ENCODE measurements around the gene PIGO. TPM values are rescaled to one million over a fixed set of nuclear protein-coding genes. Genes with fewer than 3 reads are reported as not detected.

Gene PIGO
- total RNA-seq = 10 to 100 TPM; 29.6 to 34.9 TPM
- polyA plus RNA-seq (2013, experiment 1 of 2) = 21.1 TPM
- 21.6 TPM for polyA plus RNA-seq (2013, experiment 2 of 2)
- long read RNA-seq, experiment 1, partial matches to known transcripts = 7 of 13 reads
- long read RNA-seq, experiment 1, other reads (novel, unspliced or antisense) = 6 of 13 reads
- long read RNA-seq, experiment 2, full-length matches to known transcripts = 25 of 70 reads
- long read RNA-seq, experiment 2, partial matches to known transcripts = 14 of 70 reads
- long read RNA-seq, experiment 2, other reads (novel, unspliced or antisense) = 31 of 70 reads
- long read RNA-seq, experiment 3, full-length matches to known transcripts = 49 of 175 reads
- long read RNA-seq, experiment 3, partial matches to known transcripts = 85 of 175 reads
- long read RNA-seq, experiment 3, other reads (novel, unspliced or antisense) = 41 of 175 reads
- long read RNA-seq, experiment 4, transcript PIGO-202 (12 exons, 2,464 nt) = major isoform, 5 of 10 reads
- long read RNA-seq, experiment 4, partial matches to known transcripts = 1 of 10 reads
- long read RNA-seq, experiment 4, other reads (novel, unspliced or antisense) = 4 of 10 reads

- peak within 1 kb of the TSS; percentile 87 for H3K27ac ChIP-seq (ENCODE audit: low read depth, low read length)
- H3K9me3 ChIP-seq (ENCODE audit: control insufficient read depth, low read length) = no peaks in the 10 kb centered on the region
- peaks cover 47% of the 10 kb centered on the region for H3K36me3 Mint-ChIP-seq (ENCODE audit: low read depth)
- H3K4me3 Mint-ChIP-seq = peak within 1 kb of the TSS; percentile 76
- TF ChIP-seq, protein P1, sequence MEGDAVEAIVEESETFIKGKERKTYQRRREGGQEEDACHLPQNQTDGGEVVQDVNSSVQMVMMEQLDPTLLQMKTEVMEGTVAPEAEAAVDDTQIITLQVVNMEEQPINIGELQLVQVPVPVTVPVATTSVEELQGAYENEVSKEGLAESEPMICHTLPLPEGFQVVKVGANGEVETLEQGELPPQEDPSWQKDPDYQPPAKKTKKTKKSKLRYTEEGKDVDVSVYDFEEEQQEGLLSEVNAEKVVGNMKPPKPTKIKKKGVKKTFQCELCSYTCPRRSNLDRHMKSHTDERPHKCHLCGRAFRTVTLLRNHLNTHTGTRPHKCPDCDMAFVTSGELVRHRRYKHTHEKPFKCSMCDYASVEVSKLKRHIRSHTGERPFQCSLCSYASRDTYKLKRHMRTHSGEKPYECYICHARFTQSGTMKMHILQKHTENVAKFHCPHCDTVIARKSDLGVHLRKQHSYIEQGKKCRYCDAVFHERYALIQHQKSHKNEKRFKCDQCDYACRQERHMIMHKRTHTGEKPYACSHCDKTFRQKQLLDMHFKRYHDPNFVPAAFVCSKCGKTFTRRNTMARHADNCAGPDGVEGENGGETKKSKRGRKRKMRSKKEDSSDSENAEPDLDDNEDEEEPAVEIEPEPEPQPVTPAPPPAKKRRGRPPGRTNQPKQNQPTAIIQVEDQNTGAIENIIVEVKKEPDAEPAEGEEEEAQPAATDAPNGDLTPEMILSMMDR (conservative IDR thresholded peaks at IDR 0.05) = peak; percentile 82
- no peaks in the 10 kb centered on the region for H3K4me1 Mint-ChIP-seq
- no peaks in the 10 kb centered on the region for H3K9me3 Mint-ChIP-seq
- H3K36me3 ChIP-seq (ENCODE audit: control insufficient read depth, insufficient read depth, low read length) = peaks cover 34% of the 10 kb centered on the region
- H3K27ac Mint-ChIP-seq = peak within 1 kb of the TSS; percentile 96
- 3 to 6% methylated on average over 12 to 53 of the region's 53 CpGs for WGBS, 2 experiments (ENCODE audit: insufficient coverage in 1 of 2, insufficient read length in 1 of 2)
- peak within 1 kb of the TSS; percentile 89 for H3K4me3 ChIP-seq (ENCODE audit: low read length)
- no peaks in the 10 kb centered on the region for H3K27me3 Mint-ChIP-seq (ENCODE audit: insufficient read depth)
- H3K27me3 ChIP-seq (ENCODE audit: control insufficient read depth, insufficient read depth, low read length, poor library complexity, severe bottlenecking) = no peaks in the 10 kb centered on the region
- peak; percentile 97 for DNase-seq
- no peaks in the 10 kb centered on the region for H3K4me1 ChIP-seq (ENCODE audit: control insufficient read depth, insufficient read depth, low read length)
- H3K9ac ChIP-seq (ENCODE audit: extremely low read depth, low read length, poor library complexity, severe bottlenecking) = peak within 1 kb of the TSS; percentile 95
These were observed at the start of gene PIGO for GRCh38 chr9:35096035-35096849. TSS of gene PIGO (minus strand) at chr9:35096591. CDS start at chr9:35095565, 1,026 bp downstream.

GRCh38 chr9:35142037-35142436 is 45.6 kb upstream of the PIGO start:
- Histone ChIP-seq H3K4me3 (ENCODE audit: low read length) (no peak overlapping the region), H3K9me3 (ENCODE audit: control insufficient read depth, low read length) (peaks cover 41% of the 10 kb centered on the region), H3K27ac (ENCODE audit: low read depth, low read length) (no peak overlapping the region), H3K36me3 (ENCODE audit: control insufficient read depth, insufficient read depth, low read length) (no peaks in the 10 kb centered on the region), H3K4me1 (ENCODE audit: control insufficient read depth, insufficient read depth, low read length) (no peaks in the 10 kb centered on the region), H3K27me3 (ENCODE audit: control insufficient read depth, insufficient read depth, low read length, poor library complexity, severe bottlenecking) (no peaks in the 10 kb centered on the region), H3K9ac (ENCODE audit: extremely low read depth, low read length, poor library complexity, severe bottlenecking) (no peak overlapping the region)
- no peak overlapping the region for H3K4me3 Mint-ChIP-seq
- TF ChIP-seq, protein P1 (conservative IDR thresholded peaks at IDR 0.05) = no peak
- 91 to 94% methylated on average over 5 of the region's 5 CpGs for WGBS, 2 experiments (ENCODE audit: insufficient coverage in 1 of 2, insufficient read length in 1 of 2)
- H3K27ac Mint-ChIP-seq = no peak overlapping the region
- H3K27me3 Mint-ChIP-seq (ENCODE audit: insufficient read depth) = no peaks in the 10 kb centered on the region
- no peaks in the 10 kb centered on the region for H3K36me3 Mint-ChIP-seq (ENCODE audit: low read depth)
- H3K9me3 Mint-ChIP-seq = peaks cover 54% of the 10 kb centered on the region
- DNase-seq = no peak
- no peaks in the 10 kb centered on the region for H3K4me1 Mint-ChIP-seq

- Mint-ChIP-seq H3K4me1 (no peaks in the 10 kb centered on the region), H3K9me3 (peaks cover 51% of the 10 kb centered on the region), H3K36me3 (ENCODE audit: low read depth) (no peaks in the 10 kb centered on the region), H3K4me3 (no peak overlapping the region), H3K27me3 (ENCODE audit: insufficient read depth) (no peaks in the 10 kb centered on the region), H3K27ac (no peak overlapping the region)
- Histone ChIP-seq H3K4me1 (ENCODE audit: control insufficient read depth, insufficient read depth, low read length) (no peaks in the 10 kb centered on the region), H3K9ac (ENCODE audit: extremely low read depth, low read length, poor library complexity, severe bottlenecking) (no peak overlapping the region), H3K27me3 (ENCODE audit: control insufficient read depth, insufficient read depth, low read length, poor library complexity, severe bottlenecking) (no peaks in the 10 kb centered on the region), H3K9me3 (ENCODE audit: control insufficient read depth, low read length) (peaks cover 36% of the 10 kb centered on the region), H3K36me3 (ENCODE audit: control insufficient read depth, insufficient read depth, low read length) (no peaks in the 10 kb centered on the region), H3K27ac (ENCODE audit: low read depth, low read length) (no peak overlapping the region), H3K4me3 (ENCODE audit: low read length) (no peak overlapping the region)
- no peak for DNase-seq
- 73 to 85% methylated on average over 1 to 2 of the region's 2 CpGs for WGBS, 2 experiments (ENCODE audit: insufficient coverage in 1 of 2, insufficient read length in 1 of 2)
- TF ChIP-seq, protein P1 (conservative IDR thresholded peaks at IDR 0.05) = no peak
These were observed 43.7 kb upstream of the PIGO start for GRCh38 chr9:35140093-35140492.
